Epithelial cell of esophagus (primary cell): Measurements from ENCODE around the gene PTPRK.
A peak's percentile ranks its signal among the peaks of the same experiment; 100 is the strongest.

Experiments used
- DNase-seq: peaks from one replicate; pipeline ENCODE4 v3.0.0; 2010; ENCODE audit warnings: low read depth
- H3K4me3 ChIP-seq: 2 replicates; pipeline ENCODE4 v1.5.1; 2011; ENCODE audit warnings: mild to moderate bottlenecking, low read length, control low read depth
- CTCF ChIP-seq: IDR thresholded peaks from 2 replicates; pipeline ENCODE4 v1.5.1; 2011; ENCODE audit warnings: low read depth, mild to moderate bottlenecking, low read length, control low read depth, inconsistent platforms; ENCODE audit not compliant: insufficient read depth; ENCODE audit errors: missing control alignments

Gene PTPRK

GRCh38 chr6:128414943-128415342 lies 105.5 kb downstream of the PTPRK start:
- no peak for TF ChIP-seq CTCF
- no peak for DNase-seq
- no peak overlapping the region for H3K4me3 ChIP-seq

- no peak for TF ChIP-seq CTCF
- no peak overlapping the region for H3K4me3 ChIP-seq
- DNase-seq: no peak
Observed at GRCh38 chr6:128413291-128413690, 107.1 kb downstream of the PTPRK start.

- no peak for TF ChIP-seq CTCF
- no peak overlapping the region for H3K4me3 ChIP-seq
- peak; percentile 35 for DNase-seq
Observed at GRCh38 chr6:128412680-128413079, 107.7 kb downstream of the PTPRK start.

GRCh38 chr6:128410584-128410983 lies 109.8 kb downstream of the PTPRK start:
- TF ChIP-seq CTCF: no peak
- DNase-seq: no peak
- no peak overlapping the region for H3K4me3 ChIP-seq

- no peak for DNase-seq
- TF ChIP-seq CTCF: no peak
- no peak overlapping the region for H3K4me3 ChIP-seq
Observed at GRCh38 chr6:128409003-128409402, 111.4 kb downstream of the PTPRK start.

GRCh38 chr6:128406453-128406852 lies 113.9 kb downstream of the PTPRK start:
- no peak for TF ChIP-seq CTCF
- no peak for DNase-seq
- no peak overlapping the region for H3K4me3 ChIP-seq

GRCh38 chr6:128403618-128404444 lies 116.6 kb downstream of the PTPRK start:
- peak; percentile 78 for DNase-seq
- no peak for TF ChIP-seq CTCF
- H3K4me3 ChIP-seq: no peak overlapping the region
